GM19324 (cell line): Measurements from ENCODE around the gene BCAS3.

Experiments used
- ATAC-seq: cut with Tn5 transposase; IDR thresholded peaks from one replicate; pipeline ENCODE4 v1.9.1; 2021; ENCODE audit warnings: mild to moderate bottlenecking, moderate library complexity; ENCODE audit not compliant: unreplicated experiment, low FRiP score

Gene BCAS3

DNA sequence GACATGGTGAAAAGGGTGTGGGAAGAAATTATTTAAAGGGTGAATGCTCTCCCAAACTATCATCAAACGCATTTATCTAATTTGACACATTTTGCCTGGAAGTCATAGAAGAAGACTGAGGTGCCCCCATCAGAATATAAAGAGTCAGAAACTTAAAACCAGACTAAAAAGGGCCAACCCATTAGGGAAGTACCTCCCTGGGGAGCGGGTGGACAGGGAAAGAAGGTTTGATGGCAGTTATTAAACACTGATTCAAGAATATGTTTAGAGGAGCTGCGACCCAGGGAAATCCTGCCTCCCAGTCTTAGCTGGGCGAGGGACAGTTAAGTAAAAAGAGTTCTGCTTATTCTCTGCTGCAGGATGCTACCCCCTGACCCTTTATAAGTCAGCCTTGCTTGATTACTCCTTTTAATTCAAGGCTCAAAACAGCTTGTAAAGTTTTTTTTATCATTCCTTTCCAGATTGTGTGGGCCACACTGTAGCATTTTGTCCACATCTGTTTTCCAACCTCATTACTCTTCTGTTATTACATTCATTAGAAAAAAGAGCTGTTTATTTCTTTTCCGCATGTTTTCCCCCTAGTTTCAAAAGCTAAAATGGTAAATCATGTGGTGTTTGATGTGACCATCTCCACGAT, 583.5 kb downstream of the BCAS3 start:
- no peak for ATAC-seq

DNA sequence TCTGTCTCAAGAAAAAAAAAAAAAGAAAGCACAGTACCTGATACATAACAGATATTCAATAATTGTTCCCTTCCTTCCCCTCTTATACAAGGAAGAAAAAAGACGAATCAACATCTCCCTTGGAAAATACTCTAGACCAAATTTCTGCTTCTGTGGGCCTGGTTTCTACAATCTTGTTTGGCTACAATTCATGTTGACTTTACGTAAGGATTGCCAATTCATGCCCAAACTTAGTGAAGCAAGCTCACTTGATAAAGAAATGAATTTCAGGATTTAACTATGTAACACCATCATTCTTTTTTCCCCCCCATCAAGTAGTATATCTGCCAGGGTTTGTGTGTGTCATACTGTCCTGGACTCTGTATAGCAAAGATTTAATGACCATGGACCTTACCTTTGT, 587.7 kb downstream of the BCAS3 start:
- ATAC-seq: no peak

DNA sequence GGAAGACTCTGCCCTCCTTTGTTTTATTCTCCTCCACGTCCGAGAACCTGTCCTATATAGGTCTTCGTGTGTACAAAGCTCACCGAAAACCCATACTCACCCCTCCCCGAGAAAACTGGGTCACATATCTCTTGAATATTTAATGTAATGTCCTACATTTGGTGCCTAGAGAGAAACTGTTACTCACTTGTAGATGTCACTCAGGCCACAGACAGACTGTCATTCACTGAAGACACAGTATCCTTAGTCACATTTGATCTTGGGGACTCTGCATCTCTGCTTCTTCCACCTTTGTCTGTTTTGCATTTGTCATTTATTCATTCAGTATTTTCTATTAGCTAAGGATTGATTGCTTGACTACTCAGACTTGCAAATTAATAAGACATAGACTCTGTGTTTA, 590.2 kb downstream of the BCAS3 start:
- ATAC-seq: no peak

DNA sequence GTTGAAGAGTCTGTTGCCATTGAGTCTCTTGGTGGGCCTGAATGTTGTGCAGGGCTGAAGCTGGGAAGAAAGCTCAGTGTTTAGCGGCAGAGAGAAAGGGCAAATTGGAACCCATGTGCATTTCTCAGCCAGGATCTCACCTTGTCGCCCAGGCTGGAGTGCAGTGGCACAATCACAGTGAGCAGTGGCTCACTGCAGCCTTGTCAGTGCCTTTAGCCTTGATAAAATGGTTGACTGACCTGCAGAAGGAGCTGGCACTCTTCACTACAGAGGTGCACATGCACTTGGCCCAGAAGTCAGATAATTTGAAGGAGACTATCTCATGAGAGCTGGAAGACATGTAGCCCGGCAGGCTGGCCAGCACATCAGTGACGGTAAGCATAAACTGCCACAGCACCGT, 597.7 kb downstream of the BCAS3 start:
- ATAC-seq: no peak

DNA sequence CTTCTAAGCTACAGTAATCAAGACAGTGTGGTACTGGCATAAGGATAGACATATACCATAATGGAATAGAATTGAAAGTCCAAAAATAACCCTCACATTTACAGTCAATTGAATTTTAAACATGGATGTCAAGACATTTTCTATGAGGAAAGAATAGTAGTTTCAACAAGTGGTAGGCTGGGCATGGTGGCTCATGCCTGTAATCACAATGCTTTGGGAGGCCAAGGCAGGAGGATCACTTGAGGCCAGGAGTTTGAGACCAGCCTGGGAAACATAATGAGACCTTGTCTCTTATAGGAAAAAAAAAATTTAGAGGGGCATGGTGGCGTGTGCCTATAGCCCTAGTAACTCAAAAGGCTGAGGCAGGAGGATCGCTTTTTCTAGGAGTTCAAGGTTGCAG, 599.2 kb downstream of the BCAS3 start:
- no peak for ATAC-seq

DNA sequence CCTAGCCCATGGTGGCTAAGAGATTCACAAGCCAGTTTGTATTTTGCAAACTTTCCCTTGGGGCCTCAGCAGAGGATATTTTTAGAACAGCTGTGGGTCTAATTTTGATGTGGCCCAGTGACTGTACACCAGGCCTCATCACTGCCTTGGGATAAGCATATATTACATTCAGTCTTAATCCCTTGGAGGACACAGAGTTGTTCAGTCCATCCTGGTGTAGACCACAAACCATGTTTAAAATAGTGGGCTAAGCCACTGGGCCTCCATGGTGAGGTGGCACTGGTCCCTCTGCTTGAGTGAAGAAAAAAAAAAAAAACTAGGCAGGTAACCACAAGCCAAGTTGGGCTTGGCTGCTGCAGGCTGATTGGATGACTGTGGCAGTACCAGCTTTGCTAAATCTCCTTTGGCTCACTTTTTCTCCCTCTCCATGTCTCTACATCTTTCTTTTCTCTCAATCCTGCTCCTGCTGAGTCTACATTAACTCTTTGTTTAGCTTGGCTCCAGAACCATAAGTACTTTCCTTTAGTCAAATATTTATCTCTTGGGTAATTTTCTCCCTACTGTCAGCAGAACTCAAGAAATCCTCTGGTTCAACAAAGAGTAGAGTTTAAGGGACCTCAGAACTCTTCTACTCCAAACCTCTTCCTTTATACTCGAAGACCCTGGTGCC, 602.0 kb downstream of the BCAS3 start:
- ATAC-seq: no peak

DNA sequence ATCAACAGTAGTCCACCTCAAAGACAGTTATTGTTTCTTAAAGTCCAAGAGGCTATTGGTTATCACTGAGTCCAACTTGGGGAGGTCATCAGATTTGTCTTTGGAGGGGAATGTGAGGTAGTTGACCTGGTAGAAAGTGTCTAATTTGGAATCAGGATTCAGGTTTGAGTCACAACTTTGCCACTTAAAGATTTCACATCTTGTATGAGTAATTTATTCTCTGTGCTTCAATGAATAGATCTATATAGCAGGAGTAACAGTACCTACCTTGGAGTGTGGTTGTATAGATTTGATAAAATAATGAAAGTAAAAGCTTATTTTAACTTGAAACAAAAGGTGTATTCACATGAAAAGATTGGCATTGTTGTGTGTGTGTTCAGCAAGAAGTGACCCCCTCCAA, 602.7 kb downstream of the BCAS3 start:
- ATAC-seq: no peak

DNA sequence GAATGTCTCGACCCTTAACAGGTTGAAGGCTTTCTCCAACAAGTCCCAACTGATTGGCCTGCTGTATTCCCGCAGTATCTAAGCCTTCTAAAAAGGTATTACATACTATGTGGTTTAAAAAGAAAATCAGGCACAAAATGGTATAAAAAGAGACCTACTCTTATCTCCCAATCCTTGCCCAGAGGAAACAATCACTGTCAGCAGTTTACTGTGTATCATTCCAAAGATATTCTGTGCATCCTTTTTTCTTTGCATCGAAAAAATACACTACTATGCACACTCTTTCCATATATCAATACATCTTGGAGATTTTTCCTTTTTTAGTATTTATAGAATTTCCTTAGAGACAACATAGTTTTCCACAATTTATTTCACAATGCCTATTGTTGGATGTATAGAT, 603.2 kb downstream of the BCAS3 start:
- no peak for ATAC-seq

DNA sequence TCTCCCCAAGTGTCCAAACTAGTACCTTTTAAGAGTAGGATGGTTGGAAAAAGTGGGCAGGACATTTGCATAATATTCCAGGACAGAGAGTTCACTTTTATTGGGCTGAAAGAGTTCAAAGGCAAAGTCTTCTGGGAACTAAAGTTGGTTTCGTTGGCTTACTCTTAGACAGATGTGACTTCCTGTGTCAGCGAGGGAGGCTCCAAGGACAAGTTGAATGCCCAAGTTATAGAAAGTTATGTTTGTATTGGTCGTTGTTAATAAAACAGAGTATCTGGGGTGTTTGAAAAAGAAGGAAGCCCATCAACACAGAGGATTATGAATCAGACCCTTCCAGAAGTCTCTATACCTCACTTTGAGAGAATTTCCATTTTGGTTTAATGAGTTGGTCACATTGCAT, 604.7 kb downstream of the BCAS3 start:
- no peak for ATAC-seq

DNA sequence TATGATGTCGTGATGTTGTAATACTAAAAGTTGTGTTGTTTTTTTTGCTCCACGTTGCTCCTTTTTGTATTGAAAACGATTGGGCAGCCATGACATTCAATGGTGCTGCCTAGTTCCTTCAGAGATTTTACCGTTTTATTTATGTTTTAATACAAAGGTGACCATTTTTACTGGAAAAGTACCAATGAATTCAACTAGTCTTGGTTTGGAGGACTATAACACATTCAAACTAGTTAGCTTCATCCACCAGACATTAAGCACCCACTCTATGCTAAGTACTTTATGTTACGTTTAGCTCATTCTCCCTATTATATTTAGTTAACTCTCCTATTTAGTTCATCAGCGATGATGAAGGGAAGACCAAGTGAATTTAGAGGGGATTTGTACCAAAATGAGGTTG, 605.4 kb downstream of the BCAS3 start:
- ATAC-seq: no peak

DNA sequence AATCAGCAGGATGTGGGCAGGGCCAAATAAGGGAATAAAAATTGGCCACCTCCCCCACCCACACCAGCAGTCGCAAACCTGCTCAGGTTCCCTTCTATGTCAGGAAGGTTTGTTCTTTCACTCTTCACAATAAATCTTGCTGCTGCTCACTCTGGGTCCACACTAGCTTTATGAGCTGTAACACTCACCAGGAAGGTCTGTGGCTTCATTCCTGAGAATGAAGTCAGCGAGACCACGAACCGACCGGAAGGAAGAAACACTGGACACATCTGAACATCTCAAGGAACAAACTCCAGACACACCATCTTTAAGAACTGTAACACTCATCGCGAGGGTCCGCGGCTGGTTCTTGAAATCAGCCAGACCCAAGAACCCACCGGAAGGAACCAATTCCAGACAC, 606.5 kb downstream of the BCAS3 start:
- no peak for ATAC-seq

DNA sequence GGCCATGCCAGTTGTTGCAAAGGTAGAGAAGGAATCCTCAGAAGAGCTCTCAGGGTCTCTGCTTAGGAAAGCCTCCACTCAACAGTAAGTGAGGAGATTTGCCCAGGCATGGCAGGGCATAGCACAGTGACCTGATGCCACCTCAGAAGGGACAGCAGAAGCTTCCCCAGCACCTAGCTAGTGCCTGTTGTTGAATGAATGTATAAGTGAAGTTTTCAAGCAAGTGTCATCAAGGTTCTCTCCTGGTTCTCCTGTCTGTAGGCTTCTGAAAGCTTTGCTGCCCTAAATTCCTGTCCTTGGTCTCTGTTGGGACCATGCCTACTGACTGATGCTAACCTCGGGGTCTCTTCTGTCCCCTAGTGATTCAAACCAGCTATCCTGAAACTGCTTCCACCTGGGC, 607.1 kb downstream of the BCAS3 start:
- no peak for ATAC-seq

DNA sequence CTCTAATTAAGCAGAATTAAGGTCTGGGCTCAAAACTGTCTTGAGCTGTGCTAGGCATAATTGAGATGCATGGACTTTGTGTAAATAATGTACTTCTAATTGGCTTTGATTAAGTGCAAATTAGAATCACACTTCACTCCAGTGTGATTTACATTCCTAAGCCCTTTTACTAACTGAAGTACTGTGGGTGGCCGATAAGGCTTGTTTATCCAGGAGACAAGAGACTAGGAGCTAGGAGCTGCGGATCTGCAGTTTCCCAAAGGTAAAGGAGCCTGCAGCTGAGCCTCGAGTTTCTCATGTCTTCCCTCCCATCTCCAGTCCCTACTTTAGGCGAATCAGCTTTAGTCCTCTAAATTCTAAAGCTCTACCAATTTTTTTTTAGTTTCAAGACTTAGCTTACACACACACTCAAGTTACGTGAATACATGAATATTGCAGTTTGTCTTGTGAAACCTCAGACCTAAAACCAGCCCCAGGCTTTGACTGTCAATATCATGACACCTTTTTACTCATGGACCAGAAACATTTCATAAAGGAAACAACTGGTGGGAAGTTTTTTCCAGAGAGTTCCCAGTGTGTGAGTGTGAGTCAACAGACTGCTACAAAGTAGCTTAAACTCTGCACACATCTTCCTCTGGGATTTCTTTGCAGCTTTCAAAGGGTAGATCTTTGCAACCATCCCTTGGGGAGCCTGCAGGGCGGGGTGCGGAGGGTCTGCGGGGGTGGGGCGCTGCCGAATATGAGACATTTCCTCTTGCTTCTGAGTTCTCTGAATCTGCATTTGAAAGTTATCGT, 608.1 kb downstream of the BCAS3 start:
- no peak for ATAC-seq

DNA sequence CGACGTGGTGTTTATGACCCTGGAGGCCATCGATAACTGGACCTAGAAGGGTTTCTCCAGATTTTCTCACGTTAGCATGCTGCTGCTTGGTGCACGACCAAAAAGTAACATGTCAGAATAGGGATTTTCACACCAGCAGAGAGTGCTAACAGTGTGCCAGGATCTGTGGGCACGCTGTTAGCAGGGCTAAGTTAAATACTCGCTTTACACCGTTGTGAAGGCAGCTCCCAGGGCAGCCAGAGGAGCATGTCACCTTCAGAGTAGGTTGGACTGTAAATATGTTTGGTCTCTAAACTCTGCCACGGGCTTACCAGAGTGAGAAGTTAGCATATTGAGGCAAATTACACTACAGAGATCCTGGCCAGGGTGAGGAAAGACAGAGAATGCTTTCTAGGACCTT, 608.8 kb downstream of the BCAS3 start:
- ATAC-seq: no peak

DNA sequence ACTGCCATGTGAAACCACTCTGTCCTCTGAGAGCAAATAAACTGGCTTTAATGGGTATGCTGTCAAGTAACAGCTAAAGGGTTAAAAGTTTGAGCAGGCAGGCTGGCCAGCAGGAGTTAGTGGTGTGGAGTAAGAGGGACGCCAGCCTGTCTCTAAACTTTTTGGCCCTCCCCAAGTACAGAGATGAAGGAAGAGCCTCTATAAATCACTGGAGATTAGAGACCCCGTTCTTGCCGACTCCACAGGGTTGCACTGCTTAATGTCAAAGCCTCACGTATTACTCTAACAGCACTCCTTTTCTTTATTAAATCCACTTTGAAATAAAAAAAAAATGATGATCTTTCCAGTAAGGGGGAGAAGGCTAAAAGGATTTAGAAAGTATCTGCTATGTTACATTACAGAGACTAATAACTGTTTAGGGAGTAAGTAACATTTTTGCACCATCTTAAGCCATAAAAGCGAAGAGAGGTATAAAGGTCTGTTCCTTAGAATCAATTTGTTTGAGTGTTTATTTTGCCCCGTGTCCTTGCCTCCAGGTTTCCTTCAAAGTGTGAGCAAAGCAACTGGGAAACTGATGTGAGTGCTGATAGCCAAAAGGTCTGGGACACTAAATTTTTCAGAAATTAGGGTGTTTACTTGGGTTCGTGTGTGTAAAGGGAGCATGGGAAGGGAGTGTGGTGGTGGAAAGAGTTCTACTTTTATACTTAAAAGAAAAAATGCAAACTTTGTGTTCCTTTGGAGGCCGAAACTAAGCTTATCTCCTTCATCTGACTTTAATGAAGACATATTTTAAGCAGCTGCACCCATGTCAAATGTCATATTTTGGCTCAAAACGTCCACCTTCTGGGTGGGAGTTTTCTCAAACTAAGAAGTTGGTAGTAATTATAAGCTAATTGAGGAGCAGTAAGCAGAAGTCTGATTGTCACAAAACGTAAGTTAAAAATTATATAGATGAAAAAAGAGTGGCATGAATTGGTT, 612.0 kb downstream of the BCAS3 start:
- ATAC-seq: no peak

DNA sequence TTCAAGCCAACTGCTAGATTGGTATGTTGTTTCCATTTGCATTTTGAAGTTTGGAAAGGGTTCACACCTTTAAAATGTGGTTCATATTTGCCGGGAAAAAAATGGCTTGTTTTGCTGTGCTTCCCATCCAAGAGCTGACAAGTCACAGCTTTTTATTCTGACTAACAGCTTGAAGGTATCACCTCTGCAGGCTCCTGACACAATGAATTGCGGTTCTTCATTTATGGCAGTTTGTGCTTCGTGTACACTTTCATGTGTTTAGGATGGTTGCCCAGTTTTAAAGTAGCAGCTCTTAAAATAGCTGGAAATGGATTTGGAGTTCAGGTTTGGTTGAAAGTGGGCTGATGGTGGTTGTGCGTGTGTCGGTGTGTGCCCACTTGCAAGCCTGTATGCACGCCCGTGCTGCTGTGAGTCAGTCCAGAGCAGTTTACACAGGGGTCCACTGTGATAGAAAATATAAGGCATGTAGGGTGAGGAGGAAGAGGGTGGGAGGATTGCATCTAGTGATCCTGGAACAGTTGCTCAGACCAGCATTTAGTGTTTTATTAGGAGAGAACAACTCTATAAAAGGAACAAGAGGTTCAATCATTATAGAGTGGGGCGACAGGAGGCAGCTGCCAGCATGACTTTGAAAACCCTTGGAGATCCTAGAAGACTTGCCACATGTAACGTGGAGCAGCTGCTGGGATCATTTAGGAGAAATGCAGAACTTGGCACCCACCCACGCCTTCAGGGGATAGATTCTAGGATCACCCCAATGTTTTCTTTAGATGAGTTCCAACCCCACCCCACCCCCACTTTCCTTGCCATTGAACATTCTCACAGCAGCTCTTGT, 614.0 kb downstream of the BCAS3 start:
- no peak for ATAC-seq

DNA sequence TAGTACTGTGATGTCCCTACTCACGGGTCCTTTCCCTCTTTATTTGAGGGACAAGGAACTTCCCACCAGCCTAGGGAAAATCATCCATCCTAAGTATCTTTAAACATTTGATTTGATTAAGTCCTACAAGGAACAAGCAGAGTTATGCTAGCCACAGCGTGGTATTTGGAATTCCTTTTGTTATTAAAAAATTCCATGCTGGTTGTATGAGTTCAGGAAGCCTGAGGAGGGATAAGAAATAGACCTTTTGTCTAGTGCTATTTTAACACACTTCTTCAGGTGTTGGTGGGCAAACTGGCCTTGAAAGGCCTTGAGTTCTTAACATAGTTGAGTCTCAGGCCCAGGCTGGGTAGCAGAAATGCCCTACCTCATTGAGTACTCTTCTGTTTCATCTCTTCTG, 616.6 kb downstream of the BCAS3 start:
- ATAC-seq: no peak

DNA sequence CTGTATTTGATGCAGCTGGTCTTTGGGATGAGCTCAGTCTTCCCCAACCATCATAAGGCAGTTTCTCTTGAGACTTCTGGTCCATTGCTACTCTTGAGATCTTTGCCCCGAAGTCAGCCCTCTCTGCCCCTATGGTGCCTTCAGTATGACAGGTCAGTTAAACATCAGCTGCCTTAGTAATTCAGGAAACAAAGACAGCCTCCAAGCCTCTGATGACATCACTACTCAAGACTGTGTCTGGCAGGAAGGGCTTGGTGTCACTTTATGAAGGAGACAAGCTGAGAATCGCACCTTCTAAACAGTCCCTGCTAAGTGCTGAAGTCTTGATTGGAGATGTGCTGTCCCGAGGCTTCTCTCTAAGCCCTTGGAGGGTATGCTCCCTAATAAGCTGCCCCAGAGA, 617.1 kb downstream of the BCAS3 start:
- ATAC-seq: no peak

DNA sequence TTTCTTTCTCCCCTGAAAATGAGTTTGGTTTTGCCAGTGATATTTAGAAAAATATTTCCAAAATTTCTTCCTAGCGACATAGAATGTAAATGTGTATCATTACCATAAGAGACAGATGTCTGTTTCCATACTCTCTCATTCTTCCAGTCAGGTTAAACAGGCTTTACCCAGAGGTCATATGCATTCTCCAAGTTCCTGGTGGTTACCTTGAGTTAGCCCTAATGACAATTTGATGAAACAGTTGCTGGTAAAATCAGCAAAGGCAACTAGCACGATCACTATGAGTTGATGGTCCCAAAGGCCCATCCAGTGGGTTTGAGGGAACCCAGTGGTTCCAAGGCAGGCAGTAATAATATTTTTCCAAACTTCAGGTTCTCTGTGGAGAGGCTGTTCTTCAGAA, 618.4 kb downstream of the BCAS3 start:
- no peak for ATAC-seq
